Prostate gland (tissue), 2 donors: ENCODE data around the gene FAM168A. TPM values are rescaled to one million over a fixed set of nuclear protein-coding genes. Genes with fewer than 3 reads are reported as not detected.

ENCODE experiments used
- DNase-seq: peaks from one replicate; pipeline ENCODE4 v3.0.0-alpha.2; 2019; ENCODE audit warnings: low spot score
- H3K27ac ChIP-seq, 2 donors: fragments of 200-600 bp; sonication (generic); 2 replicates each; pipeline ENCODE4 v1.5.1; 2017 to 2019
- H3K27me3 ChIP-seq: fragments of 200-600 bp; sonication (generic); replicated peaks from 2 replicates; pipeline ENCODE4 v1.5.1; 2019; ENCODE audit not compliant: insufficient read depth
- H3K36me3 ChIP-seq, 2 donors: fragments of 200-600 bp; sonication (generic); 1 replicate in 1 of 2; 2 replicates in 1 of 2; pipeline versions ENCODE4 v1.5.1 to v1.8.1; 2017 to 2019
- H3K4me1 ChIP-seq: fragments of 200-600 bp; sonication (generic); replicated peaks from 2 replicates; pipeline ENCODE4 v1.5.1; 2019
- H3K4me3 ChIP-seq, 2 donors: fragments of 200-600 bp; sonication (generic); 2 replicates each; pipeline ENCODE4 v1.5.1; 2017 to 2019
- H3K9me3 ChIP-seq: fragments of 200-600 bp; sonication (generic); 2 replicates; pipeline ENCODE4 v1.5.1; 2017
- CTCF ChIP-seq, 4 experiments: fragments of 200-600 bp in 2 of 4; fragments of 450-650 bp in 2 of 4; sonication (generic) in 2 of 4; IDR thresholded peaks; 1 replicate in 3 of 4; 2 replicates in 1 of 4; pipeline ENCODE4 v1.5.1; 2016 to 2019; ENCODE audit warnings: antibody characterized with exemption in 4 of 4, mild to moderate bottlenecking in 2 of 4, moderate library complexity in 2 of 4
- POLR2A ChIP-seq: fragments of 450-650 bp; IDR thresholded peaks from one replicate; pipeline ENCODE4 v1.6.1; 2016; ENCODE audit warnings: antibody characterized with exemption, mild to moderate bottlenecking
- POLR2AphosphoS5 ChIP-seq: sonication (generic); formaldehyde crosslinking; IDR thresholded peaks from one replicate; pipeline ENCODE4 v1.6.1; 2017; ENCODE audit warnings: antibody characterized with exemption
- WGBS: methylation state at CpG from one replicate; pipeline ENCODE4 v1.1.5; 2018; 5-methylcytosine and 5-hydroxymethylcytosine counted together
- intact Hi-C: fragments of 100-400 bp; cut with DNase I; formaldehyde crosslinking; loops from one replicate; pipeline ENCODE4 v1.14.2; 2022
- total RNA-seq, 2 donors: library from RNA; depleted of rRNA; stranded (reverse); fragments of >200 nt; gene quantifications; one replicate each; pipeline ENCODE4 v1.1.0, GENCODE V29; 2016

The FAM168A gene
- total RNA-seq, 2 donors from 2014 or later = 27.3 to 38.3 TPM

- no peak for DNase-seq
- Histone ChIP-seq H3K9me3 (no peaks in the 10 kb centered on the region), H3K27ac (no peak overlapping the region), H3K4me3 (no peak overlapping the region), H3K4me1 (no peaks in the 10 kb centered on the region), H3K27me3 (no peaks in the 10 kb centered on the region), H3K36me3 (no peaks in the 10 kb centered on the region)
- WGBS = 79% methylated on average over 2 of the region's 2 CpGs
- TF ChIP-seq CTCF (IDR thresholded peaks at IDR 0.05) = no peak
- no peak for TF ChIP-seq POLR2AphosphoS5
- TF ChIP-seq POLR2A = no peak
- intact Hi-C loops = no loop called here
These were observed 186.9 kb downstream of the FAM168A start for GRCh38 chr11:73411031-73411430.

GRCh38 chr11:73410627-73411026, 187.3 kb downstream of the FAM168A start:
- TF ChIP-seq POLR2AphosphoS5 (no peak), CTCF (IDR thresholded peaks at IDR 0.05) (no peak), POLR2A (no peak)
- intact Hi-C loops = no loop called here
- H3K4me3 ChIP-seq = no peak overlapping the region
- no peak for DNase-seq
- H3K4me1 ChIP-seq = no peaks in the 10 kb centered on the region
- H3K27ac ChIP-seq = no peak overlapping the region
- 86% methylated on average over 1 of the region's 1 CpG for WGBS
- no peaks in the 10 kb centered on the region for H3K9me3 ChIP-seq
- no peaks in the 10 kb centered on the region for H3K27me3 ChIP-seq
- no peaks in the 10 kb centered on the region for H3K36me3 ChIP-seq

DNA sequence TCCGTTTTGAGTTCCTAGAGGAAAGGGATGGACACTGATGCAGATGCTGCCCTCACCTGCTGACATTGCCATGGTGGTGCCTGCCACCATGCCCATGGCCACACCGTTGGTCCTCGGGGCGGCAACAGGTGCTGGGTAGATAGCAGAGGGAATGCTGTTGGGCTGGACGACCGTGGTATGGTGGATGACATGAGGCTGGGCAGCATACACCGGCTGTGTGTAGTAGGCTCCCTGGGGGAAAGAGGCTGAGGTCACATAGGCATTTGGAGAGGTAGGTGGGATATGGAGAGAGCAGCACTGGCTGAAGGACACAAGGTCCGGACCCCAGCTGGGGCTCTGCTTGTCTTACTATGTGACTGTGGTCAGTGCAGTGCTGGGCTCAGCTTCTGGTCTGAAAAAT, 188.5 kb downstream of the FAM168A start:
- no peaks in the 10 kb centered on the region for H3K36me3 ChIP-seq
- no peak overlapping the region for H3K4me3 ChIP-seq
- TF ChIP-seq POLR2AphosphoS5 = no peak
- H3K4me1 ChIP-seq = no peaks in the 10 kb centered on the region
- intact Hi-C loops = loop anchor here (10.0 kb wide), 1 partner anchor 215 kb away; no protein-coding TSS in a partner anchor
- no peaks in the 10 kb centered on the region for H3K27me3 ChIP-seq
- 94% methylated on average over 8 of the region's 8 CpGs for WGBS
- DNase-seq = no peak
- no peaks in the 10 kb centered on the region for H3K9me3 ChIP-seq
- H3K27ac ChIP-seq = no peak overlapping the region

GRCh38 chr11:73406619-73407018, 191.3 kb downstream of the FAM168A start:
- Histone ChIP-seq H3K9me3 (no peaks in the 10 kb centered on the region), H3K4me3 (no peak overlapping the region), H3K27me3 (no peaks in the 10 kb centered on the region), H3K27ac (no peak overlapping the region), H3K36me3 (no peaks in the 10 kb centered on the region), H3K4me1 (no peaks in the 10 kb centered on the region)
- TF ChIP-seq POLR2AphosphoS5 (no peak), CTCF (IDR thresholded peaks at IDR 0.05) (no peak), POLR2A (no peak)
- intact Hi-C loops = loop anchor here (10.0 kb wide), 1 partner anchor 218 kb away; no protein-coding TSS in a partner anchor
- DNase-seq = no peak
- 83% methylated on average over 5 of the region's 5 CpGs for WGBS

DNA sequence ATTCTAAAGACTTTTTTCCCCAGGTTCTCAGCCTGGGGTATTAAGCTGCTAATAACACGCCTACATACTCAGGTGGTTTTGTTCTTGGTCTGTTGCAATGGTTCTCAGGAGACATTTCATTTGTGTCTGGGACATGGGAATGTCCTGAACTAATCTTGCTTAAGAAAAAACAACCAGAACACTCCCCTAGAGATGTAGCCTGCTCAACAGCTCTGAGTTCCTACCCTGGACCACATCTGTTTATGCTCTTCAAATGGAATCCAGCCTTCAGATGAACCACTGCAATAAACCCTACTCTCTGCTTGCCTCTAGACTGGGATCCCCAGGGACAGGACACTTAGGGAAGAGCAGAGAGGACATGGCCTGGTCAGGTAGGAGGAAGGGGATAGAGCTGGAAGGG, 191.8 kb downstream of the FAM168A start:
- no peak for DNase-seq
- Histone ChIP-seq H3K27me3 (no peaks in the 10 kb centered on the region), H3K9me3 (no peaks in the 10 kb centered on the region), H3K36me3 (no peaks in the 10 kb centered on the region), H3K27ac (no peak overlapping the region), H3K4me3 (no peak overlapping the region), H3K4me1 (no peaks in the 10 kb centered on the region)
- intact Hi-C loops = loop anchor here (10.0 kb wide), 1 partner anchor 219 kb away; no protein-coding TSS in a partner anchor
- TF ChIP-seq POLR2AphosphoS5 (no peak), CTCF (IDR thresholded peaks at IDR 0.05) (no peak), POLR2A (no peak)
- 91% methylated on average over 1 of the region's 1 CpG for WGBS
